ENCODE data around the gene CXCL12. TPM values are rescaled to one million over a fixed set of nuclear protein-coding genes. Genes with fewer than 3 reads are reported as not detected.

The CXCL12 gene
- total RNA-seq, 2 donors from 2014 or later = 6.9 to 19.6 TPM

GRCh38 chr10:44388641-44389040 is 3.7 kb upstream of the CXCL12 start:
- Histone ChIP-seq H3K4me3 (no peak overlapping the region), H3K9me3 (no peaks in the 10 kb centered on the region), H3K4me1 (replicated peaks) (peaks cover 4% of the 10 kb centered on the region), H3K36me3 (no peaks in the 10 kb centered on the region), H3K27me3 (replicated peaks; ENCODE audit: insufficient read depth) (no peaks in the 10 kb centered on the region), H3K27ac (no peak overlapping the region)
- TF ChIP-seq POLR2A (IDR thresholded peaks at IDR 0.05) (no peak), CTCF (IDR thresholded peaks at IDR 0.05) (no peak), POLR2AphosphoS5 (IDR thresholded peaks at IDR 0.05) (no peak)
- intact Hi-C loops (cut with DNase I) = loop anchor here (5.0 to 10.0 kb wide), 2 partner anchors 566 to 716 kb away; partner anchors contain the start of gene RASSF4
- WGBS = 96% methylated on average over 6 of the region's 6 CpGs
- DNase-seq (ENCODE audit: low spot score) = no peak

GRCh38 chr10:44387853-44388251 is 3.0 kb upstream of the CXCL12 start:
- no peak overlapping the region for H3K27ac ChIP-seq
- no peak for TF ChIP-seq POLR2AphosphoS5 (IDR thresholded peaks at IDR 0.05)
- TF ChIP-seq CTCF (IDR thresholded peaks at IDR 0.05) = no peak
- TF ChIP-seq POLR2A (IDR thresholded peaks at IDR 0.05) = no peak
- intact Hi-C loops (cut with DNase I) = loop anchor here (2.0 to 10.0 kb wide), 3 partner anchors 477 to 716 kb away; partner anchors contain the start of gene RASSF4
- H3K4me3 ChIP-seq = no peak overlapping the region
- H3K4me1 ChIP-seq (replicated peaks) = peaks cover 4% of the 10 kb centered on the region
- no peak for DNase-seq (ENCODE audit: low spot score)
- no peaks in the 10 kb centered on the region for H3K27me3 ChIP-seq (replicated peaks; ENCODE audit: insufficient read depth)
- no peaks in the 10 kb centered on the region for H3K36me3 ChIP-seq
- WGBS = 90% methylated on average over 7 of the region's 7 CpGs
- H3K9me3 ChIP-seq = no peaks in the 10 kb centered on the region

GRCh38 chr10:44386546-44387052 is 1.7 kb upstream of the CXCL12 start:
- intact Hi-C loops (cut with DNase I) = loop anchor here (1.0 to 10.0 kb wide), 4 partner anchors 478 to 714 kb away; partner anchors contain the start of gene RASSF4
- no peak for TF ChIP-seq POLR2A (IDR thresholded peaks at IDR 0.05)
- peak; percentile 75 to 87 (median 85) for TF ChIP-seq CTCF (IDR thresholded peaks at IDR 0.05)
- no peaks in the 10 kb centered on the region for H3K36me3 ChIP-seq
- H3K27me3 ChIP-seq (replicated peaks; ENCODE audit: insufficient read depth) = no peaks in the 10 kb centered on the region
- H3K27ac ChIP-seq = no peak overlapping the region
- WGBS = 2% methylated on average over 34 of the region's 35 CpGs
- H3K4me3 ChIP-seq = no peak overlapping the region
- peaks cover 4% of the 10 kb centered on the region for H3K4me1 ChIP-seq (replicated peaks)
- H3K9me3 ChIP-seq = no peaks in the 10 kb centered on the region
- no peak for DNase-seq (ENCODE audit: low spot score)

GRCh38 chr10:44385696-44386441 is 972 bp upstream of the CXCL12 start:
- peak overlapping the region in 1 of 2 donors; percentile 49 for H3K4me3 ChIP-seq
- peaks cover 4% of the 10 kb centered on the region for H3K4me1 ChIP-seq (replicated peaks)
- TF ChIP-seq POLR2AphosphoS5 (IDR thresholded peaks at IDR 0.05) (no peak), CTCF (IDR thresholded peaks at IDR 0.05) (no peak), POLR2A (IDR thresholded peaks at IDR 0.05) (no peak)
- H3K27me3 ChIP-seq (replicated peaks; ENCODE audit: insufficient read depth) = no peaks in the 10 kb centered on the region
- no peak for DNase-seq (ENCODE audit: low spot score)
- WGBS = 59% methylated on average over 48 of the region's 50 CpGs
- no peaks in the 10 kb centered on the region for H3K36me3 ChIP-seq
- H3K27ac ChIP-seq = no peak overlapping the region
- no peaks in the 10 kb centered on the region for H3K9me3 ChIP-seq
- intact Hi-C loops (cut with DNase I) = loop anchor here (1.0 to 10.0 kb wide), 4 partner anchors 479 to 714 kb away; partner anchors contain the start of gene RASSF4

All from prostate gland (tissue), 2 donors.